GM18507 (cell line): Measurements from ENCODE around the gene HRH3.
A peak's percentile ranks its signal among the peaks of the same experiment; 100 is the strongest.

Experiments
- DNase-seq: peaks from one replicate; pipeline ENCODE4 v3.0.0; 2011; ENCODE audit warnings: low read depth; ENCODE audit not compliant: insufficient read length; ENCODE audit errors: extremely low spot score
- FAIRE-seq: peaks from 2 replicates; lab custom pipeline; 2011; peaks lifted over from hg19 to GRCh38; lab: Jason Lieb, UNC

HRH3 gene

DNA sequence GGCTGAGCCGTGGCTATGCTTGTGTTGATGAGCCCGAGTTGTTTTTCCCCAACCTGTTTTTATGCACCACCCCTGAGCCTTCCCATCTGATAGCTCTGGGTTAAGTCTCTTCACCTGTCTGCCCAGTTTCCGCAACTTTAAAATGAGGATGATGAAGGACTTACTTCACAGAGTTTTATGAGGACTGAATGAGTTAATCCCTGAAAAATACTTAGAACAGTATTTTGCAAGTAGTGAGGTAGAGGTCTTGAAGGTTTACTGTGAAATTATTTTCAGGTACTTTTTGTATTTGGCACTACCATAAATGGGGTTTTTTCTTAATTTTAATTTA is 34.0 kb downstream of the HRH3 start:
- FAIRE-seq (no peak), DNase-seq (no peak)

DNA sequence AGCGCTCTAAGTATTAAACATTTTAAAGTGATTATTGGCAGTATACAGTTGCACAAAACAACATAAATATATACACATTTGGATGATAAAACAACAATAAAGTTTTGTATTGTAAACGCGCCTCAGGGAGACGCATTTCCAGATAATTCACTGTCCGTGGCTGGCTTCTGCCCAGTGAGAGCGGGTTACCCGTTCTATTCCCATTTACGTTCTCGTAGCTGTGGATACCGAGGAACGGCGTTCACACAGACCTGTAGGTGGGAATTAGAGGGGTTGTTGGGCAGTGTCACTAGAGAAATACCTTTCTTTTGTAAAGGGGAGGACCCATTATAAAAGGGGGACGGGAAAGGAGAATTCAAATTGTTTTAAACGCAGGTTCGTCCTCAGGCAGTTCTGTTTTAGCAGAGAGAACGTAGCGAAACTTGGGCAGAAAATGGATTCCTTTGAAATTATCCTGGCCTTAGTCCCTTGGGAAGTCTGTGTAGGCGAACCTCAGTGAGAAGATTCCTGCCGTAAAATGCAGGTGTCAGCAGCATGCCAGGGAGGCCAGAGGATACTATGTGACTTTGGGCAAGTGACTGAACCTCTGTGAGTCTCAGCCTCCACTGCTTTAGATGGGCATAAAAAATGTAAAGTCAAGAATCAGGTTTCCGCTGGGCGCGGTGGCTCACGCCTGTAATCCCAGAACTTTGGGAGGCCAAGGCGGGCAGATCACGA is 36.5 kb downstream of the HRH3 start:
- DNase-seq (no peak), FAIRE-seq (no peak)

DNA sequence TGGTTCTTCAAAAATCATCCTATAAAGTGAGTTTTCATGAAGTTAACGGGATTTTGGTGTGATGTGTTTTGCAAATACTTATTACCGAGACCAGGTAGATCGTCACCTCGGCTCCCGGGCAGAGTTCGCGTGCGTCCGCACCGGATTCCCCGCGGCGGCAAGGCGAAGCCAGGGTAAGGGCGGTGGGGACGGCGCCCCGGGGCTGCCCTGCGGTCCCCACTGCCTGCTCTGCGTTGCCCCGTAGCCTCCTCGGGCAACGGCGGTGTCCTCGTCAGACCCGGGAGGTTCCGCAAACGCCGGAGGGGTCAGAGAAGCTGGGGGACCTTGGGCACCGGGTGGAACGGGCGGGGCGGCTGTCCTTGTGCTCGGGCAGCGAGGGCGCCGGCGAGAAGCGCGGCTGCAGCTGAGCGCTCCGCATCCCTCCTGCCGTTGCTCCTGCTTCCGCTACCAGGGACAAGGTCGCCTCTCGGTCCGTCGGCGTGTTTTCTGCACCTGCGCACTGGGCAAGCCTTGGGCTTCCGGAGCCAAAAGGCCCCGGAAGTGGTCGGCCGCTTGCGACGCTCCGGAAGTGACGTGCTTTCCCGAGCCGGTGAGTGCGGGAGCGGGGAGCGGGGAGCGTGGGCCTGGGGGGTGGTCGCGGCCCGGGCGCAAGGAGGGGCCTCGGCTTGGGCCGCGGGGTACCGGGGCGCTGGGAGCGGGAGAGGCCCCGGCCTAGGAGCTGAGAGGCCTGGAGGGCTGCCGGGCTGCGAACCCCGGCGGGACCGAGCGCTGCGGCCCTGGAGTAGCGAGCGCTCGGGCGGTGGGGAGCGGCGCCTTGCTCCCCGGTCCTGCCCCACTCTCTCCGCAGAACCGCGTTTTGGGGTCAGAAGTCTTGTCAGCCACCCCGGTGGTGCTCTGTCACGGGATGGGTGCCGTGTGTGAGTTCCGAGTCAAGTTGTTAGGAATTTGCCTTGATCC is 37.3 kb downstream of the HRH3 start, which contains the start of gene MTG2:
Gene MTG2, plus strand, starts transcription at position 560 of the 957 bp plus-strand sequence. CDS start 10,393 bp downstream, outside the sequence.
- DNase-seq (peak; percentile 100), FAIRE-seq (peak; percentile 88)

DNA sequence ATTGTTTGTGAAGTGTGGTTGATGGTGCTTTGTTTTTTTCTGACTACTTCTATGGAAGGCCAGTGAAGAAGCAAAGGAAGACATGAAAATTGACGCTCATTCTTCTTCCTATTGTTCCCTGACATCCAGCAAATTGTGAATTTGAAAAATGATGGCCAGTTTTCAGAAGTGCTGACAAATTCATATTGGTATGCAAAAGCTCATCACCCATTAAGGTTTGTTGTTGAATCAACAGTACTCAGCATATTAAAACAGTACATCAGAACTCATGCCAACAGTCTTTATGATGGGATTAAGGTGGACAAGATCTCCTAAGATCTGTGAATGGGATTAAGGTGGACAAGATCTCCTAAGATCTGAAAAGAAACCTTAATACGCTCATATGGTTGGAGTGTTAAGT is 38.3 kb downstream of the HRH3 start:
- DNase-seq, result no peak
- no peak for FAIRE-seq

DNA sequence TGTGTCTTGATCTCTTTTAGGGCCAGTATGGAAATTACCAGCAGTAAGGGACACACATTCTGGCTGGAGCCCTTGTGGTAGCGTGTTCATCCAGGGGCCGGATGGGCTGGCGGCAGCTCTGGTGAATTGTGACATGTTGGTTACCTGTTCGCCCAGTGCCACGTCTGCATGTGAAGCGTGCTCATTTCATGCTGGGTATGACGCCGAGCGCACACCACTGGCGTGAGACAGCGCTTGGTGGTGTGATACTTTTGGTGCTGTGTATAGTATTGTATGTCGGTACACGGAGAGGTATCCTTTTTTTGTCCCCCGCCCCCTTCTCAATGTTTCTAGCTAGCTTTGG is 40.9 kb downstream of the HRH3 start:
- DNase-seq (no peak), FAIRE-seq (no peak)

DNA sequence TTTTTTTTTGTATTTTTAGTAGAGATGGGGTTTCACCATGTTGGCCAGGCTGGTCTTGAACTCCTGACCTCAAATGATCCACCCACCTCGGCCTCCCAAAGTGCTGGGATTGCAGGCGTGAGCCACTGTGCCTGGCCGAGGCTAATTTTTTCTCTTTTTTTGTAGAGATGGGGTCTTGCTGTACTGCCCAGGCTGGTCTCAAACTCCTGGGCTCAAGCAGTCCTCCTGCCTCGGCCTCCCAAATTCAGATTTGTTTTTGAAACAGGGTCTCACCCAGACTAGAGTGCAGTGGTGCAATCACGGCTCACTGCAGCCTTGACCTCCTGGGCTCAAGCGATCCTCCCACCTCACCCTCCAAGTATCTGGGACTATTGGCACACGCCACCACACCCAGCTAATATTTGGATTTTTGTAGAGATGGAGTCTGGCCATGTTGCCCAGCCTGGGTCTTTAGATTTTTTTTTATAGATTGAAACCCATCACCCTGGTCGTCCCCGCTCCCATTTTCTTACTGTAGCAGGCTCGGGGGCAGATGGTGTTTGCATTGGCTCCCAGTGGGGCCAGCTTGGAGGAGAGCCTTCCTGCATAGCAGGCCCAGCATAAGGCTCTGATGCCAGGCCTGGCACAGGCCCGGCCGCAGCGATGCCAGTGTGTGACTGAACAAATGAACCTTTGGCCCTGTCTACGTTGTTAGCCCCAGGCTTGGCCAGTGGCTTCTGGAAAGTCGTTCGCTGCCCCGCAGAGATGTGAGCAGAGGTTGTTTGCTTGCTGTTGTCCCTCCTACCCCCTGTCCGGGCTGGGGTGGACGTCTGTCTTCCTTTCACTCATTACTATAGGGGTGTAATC is 41.5 kb downstream of the HRH3 start:
- DNase-seq (no peak), FAIRE-seq (no peak)

DNA sequence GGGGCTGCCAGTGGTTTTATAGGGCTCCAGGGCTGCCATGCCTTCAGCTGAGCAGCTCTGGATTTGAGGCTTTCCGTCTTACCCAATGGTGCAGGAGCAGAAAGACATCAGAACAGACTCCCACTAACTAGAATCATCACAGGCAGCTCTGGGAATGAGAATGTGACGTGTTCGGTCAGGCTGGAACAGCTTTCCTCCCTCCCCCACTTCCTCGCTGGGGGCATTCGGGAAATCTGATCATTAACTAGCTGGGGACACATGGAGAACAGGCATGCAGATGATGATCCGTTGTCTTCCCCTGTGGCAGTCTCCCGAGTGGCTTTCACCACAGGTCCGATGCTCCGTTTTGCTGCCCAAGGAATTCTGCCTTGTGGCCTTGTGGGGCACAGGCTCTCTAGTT is 42.8 kb downstream of the HRH3 start:
- FAIRE-seq, result no peak
- no peak for DNase-seq

DNA sequence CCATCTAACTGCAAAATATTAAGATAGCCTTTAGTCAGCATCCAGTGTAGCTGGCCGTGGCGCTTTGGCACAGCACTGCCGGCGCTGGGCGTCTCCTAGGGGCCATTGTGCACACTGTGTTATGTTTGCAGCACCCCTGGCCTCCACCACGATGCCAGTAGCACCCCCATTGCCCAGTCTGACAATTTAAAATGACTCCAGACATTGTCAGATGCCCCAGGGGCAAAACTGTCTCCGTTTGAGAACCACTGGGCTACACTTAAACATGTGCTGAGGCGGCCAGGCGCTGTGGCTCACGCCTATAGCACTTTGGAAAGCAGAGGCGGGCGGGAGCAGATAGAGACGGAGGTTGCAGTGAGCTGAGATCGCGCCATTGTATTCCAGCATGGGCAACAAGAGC is 43.2 kb downstream of the HRH3 start:
- FAIRE-seq, result no peak

DNA sequence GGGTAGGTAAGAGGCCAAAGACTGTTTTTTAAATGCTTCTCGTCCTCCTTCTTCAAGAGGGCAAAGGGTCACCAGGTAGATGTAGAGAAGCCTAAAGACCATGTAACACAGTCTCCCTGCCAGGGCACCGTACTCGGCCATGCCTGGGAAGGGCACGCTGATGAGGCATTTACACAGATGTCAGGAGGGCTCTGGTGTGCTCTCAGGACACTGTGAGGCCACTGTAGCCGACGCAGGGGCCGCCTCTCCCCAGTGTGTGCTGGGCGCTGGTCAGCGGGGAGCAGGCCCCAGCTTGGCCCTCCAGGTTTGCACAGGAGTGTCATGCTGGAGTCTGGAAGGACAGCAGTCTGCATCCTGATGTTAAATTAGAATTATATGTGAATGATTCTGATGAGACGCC is 44.4 kb downstream of the HRH3 start:
- no peak for FAIRE-seq
- DNase-seq, result no peak

More for the DNA sequence above, 43.2 kb downstream of the HRH3 start:
- DNase-seq, result no peak

DNA sequence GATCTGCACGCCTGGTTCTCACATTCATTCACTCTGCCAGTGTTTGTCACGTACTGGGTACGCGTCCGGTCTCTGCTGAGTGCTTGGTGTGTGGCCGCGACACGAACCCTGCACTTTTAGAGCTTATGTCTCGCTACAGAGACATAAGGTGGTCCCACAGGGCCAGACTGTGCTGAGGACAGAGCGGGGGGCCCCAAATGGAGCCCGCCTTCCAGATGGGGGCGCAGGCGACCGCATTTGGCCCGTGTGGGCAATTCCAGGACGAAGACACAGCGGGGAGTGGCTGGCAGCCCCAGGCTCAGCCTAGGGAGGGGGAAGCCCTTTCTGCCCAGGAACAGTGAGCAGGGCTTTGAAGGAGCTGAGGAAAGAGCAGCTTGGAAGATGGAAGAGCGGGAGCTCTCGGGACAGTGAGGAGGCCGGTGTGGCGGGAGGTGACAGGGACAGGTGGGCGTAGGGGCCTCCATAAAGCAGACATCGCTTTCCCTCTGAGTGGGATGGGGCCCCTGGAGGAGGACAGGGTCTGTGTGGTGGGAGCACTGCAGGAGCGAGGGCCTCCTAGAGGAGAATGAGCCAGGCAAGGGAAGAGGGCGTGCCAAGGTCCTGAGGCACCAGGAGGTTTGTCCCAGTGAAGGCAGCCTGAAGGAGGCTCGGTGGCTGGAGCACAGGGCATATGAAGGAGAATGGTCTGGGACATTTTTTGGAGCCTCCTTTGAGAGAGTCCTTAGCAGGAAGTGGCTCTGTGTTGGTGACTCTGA is 45.0 kb downstream of the HRH3 start:
- FAIRE-seq, result no peak

DNA sequence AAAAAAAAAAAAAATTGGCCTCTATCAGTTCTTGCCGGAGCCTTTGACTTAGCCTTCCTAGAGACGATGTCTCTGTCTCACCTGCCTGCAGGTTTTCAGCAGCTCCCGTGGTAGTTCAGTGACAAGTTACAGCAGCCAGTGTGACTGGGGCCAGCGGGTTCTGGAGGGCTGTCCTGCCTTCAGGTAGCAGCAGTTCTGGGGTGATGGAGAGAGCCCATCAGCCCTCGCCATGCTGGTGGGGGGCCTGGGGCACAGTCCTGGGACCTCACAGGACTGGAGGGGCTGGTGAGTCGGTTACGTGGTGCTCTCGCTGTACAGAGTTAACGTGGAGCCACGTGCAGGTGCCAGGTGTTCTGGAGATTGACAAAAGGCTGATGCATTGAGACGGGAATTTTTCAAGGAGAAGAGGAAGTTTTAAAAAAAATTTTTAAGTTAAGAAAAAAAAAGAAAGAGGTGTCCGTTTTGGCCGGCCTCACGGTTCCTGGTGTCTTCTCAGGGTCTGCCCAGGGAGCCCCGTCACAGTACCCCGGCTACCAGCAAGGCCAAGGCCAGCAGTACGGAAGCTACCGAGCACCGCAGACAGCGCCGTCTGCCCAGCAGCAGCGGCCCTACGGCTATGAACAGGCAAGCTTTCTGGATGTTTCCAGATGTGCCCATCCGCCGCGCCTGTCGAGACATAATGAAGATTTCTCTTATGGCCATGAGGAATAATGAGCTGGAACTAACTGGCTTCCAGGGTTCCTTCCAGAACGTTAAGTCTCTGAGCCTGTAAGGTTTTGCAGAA is 45.9 kb downstream of the HRH3 start:
- no peak for FAIRE-seq

More for the DNA sequence above, 45.0 kb downstream of the HRH3 start:
- DNase-seq, result no peak

DNA sequence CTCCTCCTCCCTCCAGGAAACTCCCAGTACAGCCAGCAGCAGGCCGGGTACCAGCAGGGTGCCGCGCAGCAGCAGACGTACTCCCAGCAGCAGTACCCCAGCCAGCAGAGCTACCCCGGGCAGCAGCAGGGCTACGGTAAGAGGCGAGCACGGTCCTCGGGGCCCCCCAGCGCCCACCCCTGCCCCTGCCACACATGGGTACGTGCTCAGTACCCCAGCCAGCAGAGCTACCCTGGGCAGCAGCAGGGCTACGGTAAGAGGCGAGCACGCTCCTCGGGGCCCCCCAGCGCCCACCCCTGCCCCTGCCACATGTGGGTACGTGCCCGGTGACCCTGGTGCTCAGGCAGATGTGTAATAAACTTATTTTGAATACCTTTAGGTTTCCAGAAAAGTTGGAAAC is 47.4 kb downstream of the HRH3 start:
- FAIRE-seq (no peak), DNase-seq (no peak)

More for the DNA sequence above, 45.9 kb downstream of the HRH3 start:
- DNase-seq, result no peak

DNA sequence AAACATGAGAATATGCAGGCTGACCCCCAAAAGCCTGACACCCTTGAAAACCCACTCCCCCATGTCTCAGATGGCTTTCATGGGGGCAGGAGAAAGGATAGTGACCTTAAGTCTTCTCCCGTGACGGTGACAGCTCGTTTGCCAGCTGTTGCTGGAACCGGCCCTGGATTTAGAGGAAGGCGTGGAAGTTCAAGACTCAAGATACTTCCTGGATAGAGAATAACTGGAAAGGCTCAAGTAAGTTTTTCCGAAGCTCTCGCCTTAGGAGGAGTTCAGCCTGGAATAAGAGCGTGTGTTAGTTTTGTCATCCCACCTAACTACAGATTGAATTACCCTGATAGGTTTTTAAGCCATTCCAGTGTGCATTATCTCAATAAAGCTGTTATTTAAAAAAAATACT is 48.8 kb downstream of the HRH3 start:
- DNase-seq (no peak), FAIRE-seq (no peak)

DNA sequence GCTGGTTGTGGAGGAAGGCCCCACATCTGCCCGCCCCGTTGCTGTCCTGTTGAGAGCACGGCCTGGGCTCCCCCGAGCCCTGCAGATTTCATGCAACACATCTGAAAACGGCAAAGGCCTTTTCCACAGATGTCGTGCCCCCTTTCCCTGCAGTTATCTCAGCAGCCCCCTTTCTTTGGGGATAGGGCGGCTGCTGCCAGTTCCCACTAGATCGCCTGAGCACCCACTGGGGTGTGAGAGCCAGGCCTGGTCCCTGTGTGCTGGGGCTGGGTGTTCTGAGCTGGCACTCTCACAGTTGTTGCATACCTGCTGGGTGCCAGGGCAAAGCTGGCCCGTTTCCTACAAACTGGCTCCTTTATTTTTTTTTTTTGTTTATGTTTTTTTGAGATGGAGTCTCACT is 49.5 kb downstream of the HRH3 start:
- FAIRE-seq, result no peak

DNA sequence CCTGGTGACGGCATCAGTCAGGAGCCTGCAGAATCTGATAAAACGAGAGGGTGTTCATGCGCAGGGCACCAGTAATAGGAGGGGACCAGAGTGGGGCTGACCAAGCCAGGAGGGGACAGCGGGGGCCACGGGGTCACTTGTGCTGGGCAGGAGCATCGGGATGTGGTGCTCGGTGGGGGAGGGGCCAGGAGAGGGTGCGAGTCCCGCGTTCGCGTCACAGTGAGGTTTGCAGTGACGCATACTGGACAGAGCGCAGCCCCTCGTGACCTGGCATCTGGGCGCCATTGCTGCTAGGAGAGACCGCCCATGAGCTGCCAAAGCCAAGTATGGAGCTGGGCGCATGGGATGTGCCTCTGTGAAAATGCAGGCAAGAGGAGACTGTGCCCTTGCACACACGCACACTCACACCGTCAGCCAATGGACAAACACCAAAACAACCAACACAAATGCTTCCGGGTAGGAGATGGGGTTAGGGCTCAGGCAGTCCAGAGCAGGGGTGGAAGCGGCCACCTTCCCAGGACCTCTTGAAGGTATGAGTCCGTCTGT is 51.1 kb downstream of the HRH3 start:
- no peak for FAIRE-seq

More for the DNA sequence above, 49.5 kb downstream of the HRH3 start:
- no peak for DNase-seq

DNA sequence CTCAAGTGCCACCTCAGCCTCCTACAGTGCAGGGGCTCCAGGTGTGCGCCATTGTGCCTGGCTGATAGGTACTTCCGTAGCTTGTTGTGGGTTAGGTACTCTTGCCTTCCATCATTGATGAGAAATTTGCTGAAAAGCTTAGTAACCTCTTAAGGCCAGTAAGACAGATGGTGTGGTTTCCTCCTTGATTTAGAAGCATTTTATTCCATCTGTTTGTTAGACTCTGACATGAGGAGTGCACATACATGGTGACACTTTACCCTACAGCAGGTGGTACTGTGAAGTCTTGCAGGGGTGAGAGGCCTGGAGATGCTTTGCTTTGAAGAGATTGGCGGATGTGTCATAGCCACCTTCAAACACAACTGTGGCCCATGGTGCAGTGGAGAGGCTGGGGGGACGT is 52.0 kb downstream of the HRH3 start:
- no peak for FAIRE-seq

More for the DNA sequence above, 51.1 kb downstream of the HRH3 start:
- DNase-seq, result no peak

DNA sequence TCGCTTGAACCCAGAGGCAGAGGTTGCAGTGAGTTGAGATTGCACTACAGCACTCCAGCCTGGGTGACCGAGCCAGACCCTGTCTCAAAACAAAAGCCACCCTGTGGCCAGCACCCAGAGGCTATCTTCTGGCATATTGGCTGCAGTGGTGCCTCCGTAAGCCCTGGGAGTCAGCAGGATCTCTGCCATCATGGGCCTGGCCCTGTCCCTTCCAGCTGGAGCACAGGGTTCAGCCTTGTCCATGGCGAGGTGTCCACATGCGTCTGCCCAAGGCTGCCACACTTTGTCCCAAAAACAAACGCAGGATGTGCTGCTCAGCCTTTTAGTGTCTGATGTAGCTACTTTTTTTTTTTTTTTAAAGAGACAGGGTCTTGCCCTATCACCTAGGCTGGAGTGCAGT is 52.6 kb downstream of the HRH3 start:
- DNase-seq (no peak), FAIRE-seq (no peak)

More for the DNA sequence above, 52.0 kb downstream of the HRH3 start:
- no peak for DNase-seq

DNA sequence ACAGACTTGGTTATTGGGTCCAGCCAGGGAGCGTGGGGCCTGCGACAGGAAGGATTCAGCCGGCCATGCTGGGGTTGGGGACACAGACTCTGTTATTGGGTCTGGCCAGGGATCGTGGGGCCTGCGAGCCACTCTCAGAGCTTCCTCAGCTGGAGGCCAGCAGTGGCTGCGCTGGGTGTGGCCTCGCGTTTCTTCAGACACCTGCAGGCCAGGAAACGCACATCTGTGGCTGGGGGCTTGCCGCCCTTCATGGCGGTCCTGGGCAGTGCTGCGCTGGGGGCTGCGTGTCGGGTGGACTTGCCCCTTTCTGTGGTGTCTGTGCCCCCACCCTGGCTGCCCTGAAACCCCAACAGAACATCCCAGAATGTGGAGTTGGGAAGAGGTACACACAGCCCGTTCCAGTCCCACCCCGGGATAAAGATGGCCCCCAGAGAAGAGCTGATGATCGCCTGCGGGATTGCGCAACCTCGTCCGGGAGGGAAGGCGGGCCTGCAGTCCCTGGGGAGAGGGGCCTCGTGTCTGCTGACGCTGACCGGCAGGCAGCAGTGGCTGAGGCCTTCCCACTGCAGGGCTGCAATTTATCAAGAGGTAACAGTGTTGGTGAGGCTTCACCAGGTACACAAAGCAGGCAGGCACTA is 54.2 kb downstream of the HRH3 start:
- DNase-seq, result no peak
- FAIRE-seq, result no peak
